ENCODE results near the gene DTYMK.

DNA sequence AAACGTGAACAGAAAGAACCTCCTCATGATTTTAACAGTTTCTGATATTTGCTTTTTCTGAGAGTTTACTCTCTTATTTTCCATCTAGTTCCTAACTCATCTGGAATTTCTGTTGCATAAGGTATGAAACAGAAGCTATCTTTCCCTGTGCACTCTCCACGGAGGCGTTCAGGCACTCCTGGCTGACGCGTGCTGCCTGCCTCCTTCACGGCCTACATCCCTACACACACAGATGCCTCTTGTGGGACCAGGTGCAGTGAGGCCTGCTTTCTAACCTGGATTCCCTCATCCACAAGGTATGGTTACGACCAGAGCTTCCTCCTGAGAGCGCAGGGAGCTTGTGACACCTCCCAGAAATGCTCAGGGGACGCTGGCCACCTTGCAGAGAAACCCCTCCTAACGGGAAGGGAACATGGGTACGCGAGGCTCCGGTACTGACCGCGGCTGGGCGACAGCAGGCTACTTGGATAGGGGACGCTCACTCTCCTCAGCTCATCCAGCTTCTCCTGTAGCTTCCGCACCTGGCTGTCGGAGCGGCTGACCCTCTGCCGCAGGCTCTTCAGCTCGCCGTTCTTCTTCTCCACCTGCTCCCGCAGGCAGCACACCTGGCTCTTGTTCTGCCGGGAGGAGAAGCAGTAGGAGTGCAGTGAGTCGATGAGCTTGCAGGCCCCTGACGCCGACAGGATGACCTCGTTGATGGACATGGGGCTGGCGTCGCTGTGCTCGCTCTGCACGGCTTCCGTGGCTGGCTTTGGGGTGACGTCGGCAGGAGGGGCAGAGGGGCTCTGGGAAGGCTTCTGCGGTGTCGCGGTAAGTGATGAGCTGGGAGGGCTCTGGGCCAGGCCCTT, 53.9 kb downstream of the DTYMK start:
- TF ChIP-seq, protein P1, sequence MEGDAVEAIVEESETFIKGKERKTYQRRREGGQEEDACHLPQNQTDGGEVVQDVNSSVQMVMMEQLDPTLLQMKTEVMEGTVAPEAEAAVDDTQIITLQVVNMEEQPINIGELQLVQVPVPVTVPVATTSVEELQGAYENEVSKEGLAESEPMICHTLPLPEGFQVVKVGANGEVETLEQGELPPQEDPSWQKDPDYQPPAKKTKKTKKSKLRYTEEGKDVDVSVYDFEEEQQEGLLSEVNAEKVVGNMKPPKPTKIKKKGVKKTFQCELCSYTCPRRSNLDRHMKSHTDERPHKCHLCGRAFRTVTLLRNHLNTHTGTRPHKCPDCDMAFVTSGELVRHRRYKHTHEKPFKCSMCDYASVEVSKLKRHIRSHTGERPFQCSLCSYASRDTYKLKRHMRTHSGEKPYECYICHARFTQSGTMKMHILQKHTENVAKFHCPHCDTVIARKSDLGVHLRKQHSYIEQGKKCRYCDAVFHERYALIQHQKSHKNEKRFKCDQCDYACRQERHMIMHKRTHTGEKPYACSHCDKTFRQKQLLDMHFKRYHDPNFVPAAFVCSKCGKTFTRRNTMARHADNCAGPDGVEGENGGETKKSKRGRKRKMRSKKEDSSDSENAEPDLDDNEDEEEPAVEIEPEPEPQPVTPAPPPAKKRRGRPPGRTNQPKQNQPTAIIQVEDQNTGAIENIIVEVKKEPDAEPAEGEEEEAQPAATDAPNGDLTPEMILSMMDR (IDR thresholded peaks at IDR 0.05) = no peak
- no peak for TF ChIP-seq POLR2A (IDR thresholded peaks at IDR 0.05)
